Measurements from ENCODE around the gene ZNF135. TPM values are rescaled to one million over a fixed set of nuclear protein-coding genes. Genes with fewer than 3 reads are reported as not detected.
A peak's percentile ranks its signal among the peaks of the same experiment; 100 is the strongest.

The ZNF135 gene
- total and polyA plus RNA-seq, 2 experiments from 2014 or later: 4.3 to 7.4 TPM

DNA sequence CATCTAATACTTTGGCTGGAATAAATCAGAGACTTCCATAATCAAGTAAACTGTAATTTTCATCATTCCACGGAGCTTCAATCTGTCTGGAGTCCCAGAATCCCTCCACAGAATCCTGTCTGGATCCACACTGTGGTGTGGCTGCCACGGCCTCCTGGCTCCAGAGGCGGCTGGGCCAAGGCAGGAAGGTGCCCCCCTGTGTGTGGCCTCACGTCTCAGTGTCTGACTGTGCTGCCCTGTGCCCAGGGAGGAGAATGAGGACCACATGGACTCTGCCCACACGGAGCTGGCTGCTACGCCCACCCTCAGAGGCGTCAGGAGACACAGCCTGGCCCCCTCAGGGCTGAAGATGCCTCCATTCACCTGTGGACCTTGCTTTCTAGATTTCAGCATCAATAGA lies 12.2 kb upstream of the ZNF135 start:
- Histone ChIP-seq H3K36me3 (replicated peaks; ENCODE audit: insufficient read depth, low read depth) (no peaks in the 10 kb centered on the region), H3K79me2 (no peaks in the 10 kb centered on the region), H3K27ac (no peak overlapping the region), H3K9me2 (replicated peaks; ENCODE audit: insufficient read depth) (no peaks in the 10 kb centered on the region), H3K9me3 (ENCODE audit: low read depth) (no peaks in the 10 kb centered on the region), H2AFZ (no peak overlapping the region), H3K27me3 (no peaks in the 10 kb centered on the region), H3K4me1 (ENCODE audit: insufficient read depth) (no peaks in the 10 kb centered on the region), H3K4me2 (no peak overlapping the region), H4K20me1 (ENCODE audit: insufficient read depth, poor library complexity, severe bottlenecking) (no peaks in the 10 kb centered on the region), H3K4me3 (no peak overlapping the region)
- DNase-seq (ENCODE audit: low spot score): no peak
- WGBS (ENCODE audit: low lambda C conversion rate, missing lambda C conversion rate): 64% methylated on average over 7 of the region's 7 CpGs
- TF ChIP-seq EZH2phosphoT487 (IDR thresholded peaks at IDR 0.05; ENCODE audit: low read depth, severe bottlenecking, unreplicated experiment) (no peak), EZH2 (IDR thresholded peaks at IDR 0.05; ENCODE audit: borderline replicate concordance) (no peak)
- TF ChIP-seq, protein P1, sequence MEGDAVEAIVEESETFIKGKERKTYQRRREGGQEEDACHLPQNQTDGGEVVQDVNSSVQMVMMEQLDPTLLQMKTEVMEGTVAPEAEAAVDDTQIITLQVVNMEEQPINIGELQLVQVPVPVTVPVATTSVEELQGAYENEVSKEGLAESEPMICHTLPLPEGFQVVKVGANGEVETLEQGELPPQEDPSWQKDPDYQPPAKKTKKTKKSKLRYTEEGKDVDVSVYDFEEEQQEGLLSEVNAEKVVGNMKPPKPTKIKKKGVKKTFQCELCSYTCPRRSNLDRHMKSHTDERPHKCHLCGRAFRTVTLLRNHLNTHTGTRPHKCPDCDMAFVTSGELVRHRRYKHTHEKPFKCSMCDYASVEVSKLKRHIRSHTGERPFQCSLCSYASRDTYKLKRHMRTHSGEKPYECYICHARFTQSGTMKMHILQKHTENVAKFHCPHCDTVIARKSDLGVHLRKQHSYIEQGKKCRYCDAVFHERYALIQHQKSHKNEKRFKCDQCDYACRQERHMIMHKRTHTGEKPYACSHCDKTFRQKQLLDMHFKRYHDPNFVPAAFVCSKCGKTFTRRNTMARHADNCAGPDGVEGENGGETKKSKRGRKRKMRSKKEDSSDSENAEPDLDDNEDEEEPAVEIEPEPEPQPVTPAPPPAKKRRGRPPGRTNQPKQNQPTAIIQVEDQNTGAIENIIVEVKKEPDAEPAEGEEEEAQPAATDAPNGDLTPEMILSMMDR (IDR thresholded peaks at IDR 0.05; ENCODE audit: poor library complexity): no peak

DNA sequence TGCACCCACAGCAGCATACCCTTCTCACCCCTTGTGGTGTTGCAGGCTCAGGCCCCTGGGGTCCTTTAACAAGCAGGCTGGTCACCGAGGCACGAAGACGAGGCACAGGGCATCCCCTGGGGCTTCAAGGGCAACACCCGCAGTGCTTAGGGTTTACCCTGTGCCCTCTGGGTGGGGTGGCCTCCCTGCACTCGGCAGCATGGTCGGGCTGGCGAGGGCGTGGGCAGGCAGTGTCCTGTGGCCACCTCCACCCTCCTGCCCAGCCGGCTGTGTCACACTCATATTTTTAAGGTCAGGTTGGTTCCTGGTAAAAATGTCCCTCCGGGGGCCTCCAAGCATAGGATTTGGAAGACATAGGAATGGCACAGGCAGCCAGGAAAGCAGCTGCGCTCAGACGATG lies 11.4 kb upstream of the ZNF135 start:
- no peaks in the 10 kb centered on the region for H3K27me3 ChIP-seq
- no peak overlapping the region for H3K4me2 ChIP-seq
- no peaks in the 10 kb centered on the region for H3K4me1 ChIP-seq (ENCODE audit: insufficient read depth)
- no peak overlapping the region for H2AFZ ChIP-seq
- H3K9me3 ChIP-seq (ENCODE audit: low read depth): no peaks in the 10 kb centered on the region
- no peaks in the 10 kb centered on the region for H4K20me1 ChIP-seq (ENCODE audit: insufficient read depth, poor library complexity, severe bottlenecking)
- H3K9me2 ChIP-seq (replicated peaks; ENCODE audit: insufficient read depth): no peaks in the 10 kb centered on the region
- H3K4me3 ChIP-seq: no peak overlapping the region
- 83% methylated on average over 12 of the region's 12 CpGs for WGBS (ENCODE audit: low lambda C conversion rate, missing lambda C conversion rate)
- H3K36me3 ChIP-seq (replicated peaks; ENCODE audit: insufficient read depth, low read depth): no peaks in the 10 kb centered on the region
- DNase-seq (ENCODE audit: low spot score): no peak
- no peak for TF ChIP-seq EZH2phosphoT487 (IDR thresholded peaks at IDR 0.05; ENCODE audit: low read depth, severe bottlenecking, unreplicated experiment)
- TF ChIP-seq EZH2 (IDR thresholded peaks at IDR 0.05; ENCODE audit: borderline replicate concordance): no peak
- TF ChIP-seq, protein P1 (IDR thresholded peaks at IDR 0.05; ENCODE audit: poor library complexity): no peak
- H3K27ac ChIP-seq: no peak overlapping the region
- H3K79me2 ChIP-seq: no peaks in the 10 kb centered on the region

DNA sequence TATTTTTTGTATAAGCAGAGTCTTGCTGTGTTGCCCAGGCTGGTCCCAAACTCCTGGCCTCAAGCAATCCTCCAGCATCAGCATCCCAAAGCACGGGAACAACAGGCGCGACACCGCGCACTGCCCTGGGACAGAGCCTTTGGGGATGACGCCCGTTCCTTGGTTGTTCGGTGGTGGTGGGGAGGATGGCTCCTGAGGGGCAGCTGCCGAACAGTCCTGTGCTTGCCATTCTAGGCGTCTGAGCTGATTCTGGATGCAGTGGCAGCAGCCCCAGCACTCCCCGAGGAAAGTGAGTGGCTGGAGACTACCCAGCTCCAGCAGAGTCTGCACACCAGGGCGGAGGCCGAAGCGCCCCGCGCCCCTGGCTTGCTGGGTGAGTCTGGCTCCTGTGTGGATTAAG lies 6.8 kb upstream of the ZNF135 start:
- Histone ChIP-seq H4K20me1 (ENCODE audit: insufficient read depth, poor library complexity, severe bottlenecking) (no peaks in the 10 kb centered on the region), H3K4me1 (ENCODE audit: insufficient read depth) (no peaks in the 10 kb centered on the region), H3K36me3 (replicated peaks; ENCODE audit: insufficient read depth, low read depth) (no peaks in the 10 kb centered on the region), H3K4me2 (no peak overlapping the region), H3K27ac (no peak overlapping the region), H2AFZ (no peak overlapping the region), H3K9me2 (replicated peaks; ENCODE audit: insufficient read depth) (no peaks in the 10 kb centered on the region), H3K27me3 (no peaks in the 10 kb centered on the region), H3K4me3 (no peak overlapping the region), H3K79me2 (no peaks in the 10 kb centered on the region), H3K9me3 (ENCODE audit: low read depth) (no peaks in the 10 kb centered on the region)
- 94% methylated on average over 16 of the region's 16 CpGs for WGBS (ENCODE audit: low lambda C conversion rate, missing lambda C conversion rate)
- TF ChIP-seq EZH2phosphoT487 (IDR thresholded peaks at IDR 0.05; ENCODE audit: low read depth, severe bottlenecking, unreplicated experiment) (no peak), EZH2 (IDR thresholded peaks at IDR 0.05; ENCODE audit: borderline replicate concordance) (no peak)
- TF ChIP-seq, protein P1 (IDR thresholded peaks at IDR 0.05; ENCODE audit: poor library complexity): no peak
- DNase-seq (ENCODE audit: low spot score): peak; percentile 1
